Thoracic aorta (tissue), 2 donors: ENCODE measurements around the gene WFDC10A. TPM values are rescaled to one million over a fixed set of nuclear protein-coding genes. Genes with fewer than 3 reads are reported as not detected.
"Not testable (repeated sequence)": the region's sequence is repeated elsewhere in the genome, so short reads cannot be mapped to it uniquely, and the experiment has no call there.

Experiments used
- ATAC-seq: fragments of 150-250 bp; one replicate; pipeline ENCODE4 v1.8.0; 2017; ENCODE audit warnings: low read depth; ENCODE audit not compliant: insufficient number of reproducible peaks, low FRiP score
- DNase-seq: peaks from one replicate; pipeline ENCODE4 v3.0.0-alpha.2; 2020; ENCODE audit warnings: low spot score
- H3K27ac ChIP-seq, 2 donors: fragments of 200-600 bp; sonication (generic); 1 replicate in 1 of 2; 2 replicates in 1 of 2; pipeline ENCODE4 v1.5.1; 2016; ENCODE audit warnings: mild to moderate bottlenecking in 2 of 2, moderate library complexity in 2 of 2
- H3K27me3 ChIP-seq: fragments of 200-600 bp; sonication (generic); replicated peaks from 2 replicates; pipeline ENCODE4 v1.6.0; 2016; ENCODE audit warnings: mild to moderate bottlenecking; ENCODE audit not compliant: insufficient read depth
- H3K36me3 ChIP-seq: fragments of 200-600 bp; sonication (generic); one replicate; pipeline ENCODE4 v1.5.1; 2016
- H3K4me1 ChIP-seq, 2 donors: fragments of 200-600 bp; sonication (generic); 1 replicate in 1 of 2; 2 replicates in 1 of 2; pipeline versions ENCODE4 v1.5.1 to v1.6.0; 2016; ENCODE audit warnings: low read depth in 2 of 2, mild to moderate bottlenecking in 1 of 2; ENCODE audit not compliant: control insufficient read depth in 1 of 2
- H3K4me3 ChIP-seq: fragments of 200-600 bp; sonication (generic); 2 replicates; pipeline ENCODE4 v1.5.1; 2016; ENCODE audit warnings: mild to moderate bottlenecking
- H3K9me3 ChIP-seq: fragments of 200-600 bp; sonication (generic); 2 replicates; pipeline ENCODE4 v1.5.1; 2016
- CTCF ChIP-seq: fragments of 200-600 bp; sonication (generic); IDR thresholded peaks from one replicate; pipeline ENCODE4 v1.5.1; 2019; ENCODE audit warnings: antibody characterized with exemption
- total RNA-seq, 2 donors: library from RNA; depleted of rRNA; stranded (reverse); fragments of >200 nt; gene quantifications; one replicate each; pipeline versions ENCODE4 v1.1.0 to v1.2.3, GENCODE V29; 2016

Gene WFDC10A
- total RNA-seq, result not detected

DNA sequence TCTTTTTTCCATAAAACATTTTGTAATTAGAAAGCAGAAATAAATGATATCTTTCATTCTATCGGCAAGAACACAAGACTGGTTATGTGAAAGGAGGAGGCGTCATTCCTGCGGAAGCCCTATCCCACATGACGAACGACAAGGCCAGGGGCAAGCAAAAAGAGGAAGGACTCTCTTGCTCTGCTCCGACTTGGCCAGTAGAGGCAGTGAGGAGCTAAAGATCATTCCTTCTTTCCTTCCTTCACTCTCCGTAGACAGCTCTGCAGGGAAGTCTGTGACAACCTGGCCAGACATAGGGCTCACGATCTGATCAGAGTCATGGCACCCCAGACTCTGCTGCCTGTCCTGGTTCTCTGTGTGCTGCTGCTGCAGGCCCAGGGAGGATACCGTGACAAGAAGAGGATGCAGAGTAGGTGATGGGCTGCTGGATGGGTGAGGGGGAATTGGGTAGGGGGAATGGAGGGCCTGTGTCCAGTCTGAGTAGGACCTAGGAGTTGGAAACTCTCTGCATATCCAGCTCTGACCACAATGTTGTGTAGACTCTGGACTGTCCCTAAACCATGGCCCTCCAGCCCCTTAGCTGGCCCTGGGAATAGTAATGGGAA is at the start of gene WFDC10A:
WFDC10A (plus strand) TSS at position 244 of the 605 bp plus-strand sequence; CDS start at position 319, 75 bp downstream.
- TF ChIP-seq CTCF, result peak; percentile 35
- no peak within 1 kb of the TSS for H3K4me3 ChIP-seq
- H3K27me3 ChIP-seq, result no peaks in the 10 kb centered on the region
- H3K9me3 ChIP-seq, result no peaks in the 10 kb centered on the region
- H3K4me1 ChIP-seq, result no peaks in the 10 kb centered on the region
- H3K27ac ChIP-seq, result no peak within 1 kb of the TSS
- no peak for ATAC-seq
- no peak for DNase-seq
- no peaks in the 10 kb centered on the region for H3K36me3 ChIP-seq

DNA sequence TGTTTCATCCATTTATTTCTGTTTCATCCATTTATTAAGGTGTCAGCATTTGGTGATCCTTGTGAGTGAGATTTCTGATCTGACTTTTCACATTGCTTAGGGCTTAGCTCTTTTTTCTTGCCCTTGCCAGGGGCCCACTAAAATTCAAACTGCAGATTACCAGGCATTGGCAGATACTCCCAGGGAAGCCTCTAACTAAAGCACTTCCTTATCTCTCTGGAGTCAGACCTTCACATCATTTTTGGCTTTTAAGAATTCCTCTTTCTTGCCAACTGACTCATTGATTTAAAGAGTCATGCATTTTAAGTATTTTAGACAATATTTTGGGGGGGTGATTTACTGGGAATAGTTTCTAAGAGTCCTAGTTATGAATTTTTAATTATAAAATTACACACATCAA is 47.8 kb upstream of the WFDC10A start:
- H3K9me3 ChIP-seq, result no peaks in the 10 kb centered on the region
- no peaks in the 10 kb centered on the region for H3K4me1 ChIP-seq
- H3K4me3 ChIP-seq, result no peak overlapping the region
- TF ChIP-seq CTCF, result no peak
- no peak for DNase-seq
- no peaks in the 10 kb centered on the region for H3K27me3 ChIP-seq
- no peak overlapping the region for H3K27ac ChIP-seq
- ATAC-seq, result no peak
- H3K36me3 ChIP-seq, result no peaks in the 10 kb centered on the region

GRCh38 chr20:45583502-45583901 is 46.0 kb upstream of the WFDC10A start:
- H3K27me3 ChIP-seq, result no peaks in the 10 kb centered on the region
- no peak for ATAC-seq
- no peak overlapping the region for H3K27ac ChIP-seq
- H3K4me1 ChIP-seq, result no peaks in the 10 kb centered on the region
- TF ChIP-seq CTCF, result no peak
- DNase-seq, result no peak
- H3K36me3 ChIP-seq, result no peaks in the 10 kb centered on the region
- H3K9me3 ChIP-seq, result no peaks in the 10 kb centered on the region
- no peak overlapping the region for H3K4me3 ChIP-seq

- not testable (repeated sequence) for H3K27me3 ChIP-seq, H3K36me3 ChIP-seq, H3K4me1 ChIP-seq, ATAC-seq, H3K27ac ChIP-seq, H3K9me3 ChIP-seq, H3K4me3 ChIP-seq, DNase-seq
Measured at GRCh38 chr20:45584294-45584693, 45.2 kb upstream of the WFDC10A start.

DNA sequence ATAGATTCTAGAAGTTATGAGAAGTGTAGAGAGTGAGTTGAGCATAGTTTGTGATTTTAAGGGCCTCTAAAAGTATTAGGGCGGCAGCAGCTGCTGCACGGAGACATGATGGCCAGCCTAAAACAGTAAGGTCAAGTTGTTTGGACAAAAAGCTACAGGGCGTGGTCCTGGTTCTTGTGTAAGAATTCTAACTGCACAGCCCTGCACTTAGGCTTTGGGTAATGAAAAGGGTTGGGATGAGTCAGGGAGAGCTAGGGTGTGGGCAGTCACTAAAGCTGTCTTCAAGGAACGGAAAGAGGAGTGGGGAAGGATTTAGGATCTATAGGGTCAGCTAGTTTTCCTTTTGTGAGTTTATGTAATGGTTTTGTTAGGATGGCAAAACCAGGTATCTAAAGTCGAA is 43.6 kb upstream of the WFDC10A start:
- H3K9me3 ChIP-seq, H3K27ac ChIP-seq, H3K4me1 ChIP-seq, H3K4me3 ChIP-seq, H3K36me3 ChIP-seq, DNase-seq, H3K27me3 ChIP-seq, ATAC-seq: not testable (repeated sequence)

DNA sequence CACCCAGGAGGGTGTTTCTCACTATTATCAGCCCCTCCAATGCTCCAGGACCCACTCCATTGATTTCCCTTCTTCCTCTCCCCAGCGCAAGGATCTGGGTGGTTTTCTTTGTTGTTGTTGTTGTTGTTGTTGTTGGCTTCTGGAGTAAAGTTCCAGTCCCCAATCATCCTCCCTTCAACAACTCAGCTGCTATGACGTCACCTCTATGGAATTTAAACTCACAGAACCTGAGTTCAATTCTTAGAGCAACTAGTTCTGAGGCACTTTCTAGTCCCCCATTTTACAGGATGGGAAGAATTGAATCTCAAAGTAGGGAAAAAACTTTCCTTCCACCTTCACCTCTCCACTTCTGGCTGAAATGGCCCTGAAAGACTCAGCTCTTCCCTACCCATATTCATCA is 40.7 kb upstream of the WFDC10A start:
- H3K9me3 ChIP-seq, result no peaks in the 10 kb centered on the region
- H3K4me1 ChIP-seq, result no peaks in the 10 kb centered on the region
- ATAC-seq (no peak), DNase-seq (no peak)
- TF ChIP-seq CTCF, result no peak
- H3K27ac ChIP-seq, result no peak overlapping the region
- no peaks in the 10 kb centered on the region for H3K27me3 ChIP-seq
- no peaks in the 10 kb centered on the region for H3K36me3 ChIP-seq
- H3K4me3 ChIP-seq, result no peak overlapping the region
